ES-I3 (cell line): ENCODE measurements around the gene GLIS1.

Experiments used
- H3K36me3 ChIP-seq: 2 replicates; pipeline ENCODE4 v1.6.1; 2013; ENCODE audit warnings: mild to moderate bottlenecking, low read length, control low read depth, moderate library complexity; ENCODE audit not compliant: insufficient read depth
- H3K4me1 ChIP-seq: 2 replicates; pipeline ENCODE4 v1.6.1; 2013; ENCODE audit warnings: mild to moderate bottlenecking, control low read depth, low read length; ENCODE audit not compliant: insufficient read depth
- H3K9ac ChIP-seq: 2 replicates; pipeline ENCODE4 v1.6.1; 2013; ENCODE audit warnings: low read depth, mild to moderate bottlenecking, low read length, moderate library complexity
- H3K9me3 ChIP-seq: 2 replicates; pipeline ENCODE4 v1.6.1; 2013; ENCODE audit warnings: mild to moderate bottlenecking, low read length, moderate library complexity; ENCODE audit not compliant: control insufficient read depth, insufficient read depth

GLIS1 gene

GRCh38 chr1:53483656-53484055, 255.3 kb downstream of the GLIS1 start:
- H3K9me3 ChIP-seq, result no peaks in the 10 kb centered on the region
- no peak overlapping the region for H3K9ac ChIP-seq

GRCh38 chr1:53483170-53483569, 255.8 kb downstream of the GLIS1 start:
- H3K9me3 ChIP-seq, result no peaks in the 10 kb centered on the region
- H3K36me3 ChIP-seq, result no peaks in the 10 kb centered on the region
- H3K9ac ChIP-seq, result no peak overlapping the region
- peaks cover 5% of the 10 kb centered on the region; the same call in 1 of the 2 replicates for H3K4me1 ChIP-seq

More at GRCh38 chr1:53483656-53484055, 255.3 kb downstream of the GLIS1 start:
- peaks cover 5% of the 10 kb centered on the region; the same call in 1 of the 2 replicates for H3K4me1 ChIP-seq
- no peaks in the 10 kb centered on the region for H3K36me3 ChIP-seq

- Histone ChIP-seq H3K9me3 (no peaks in the 10 kb centered on the region), H3K4me1 (peaks cover 5% of the 10 kb centered on the region; the same call in 1 of the 2 replicates), H3K36me3 (no peaks in the 10 kb centered on the region), H3K9ac (no peak overlapping the region)
Observed at GRCh38 chr1:53482441-53483153, 256.4 kb downstream of the GLIS1 start.

- peaks cover 5% of the 10 kb centered on the region; the same call in 1 of the 2 replicates for H3K4me1 ChIP-seq
Observed at GRCh38 chr1:53481456-53481855, 257.5 kb downstream of the GLIS1 start.

GRCh38 chr1:53480678-53481077, 258.3 kb downstream of the GLIS1 start:
- Histone ChIP-seq H3K4me1 (peaks cover 1% of the 10 kb centered on the region; the same call in 1 of the 2 replicates), H3K9ac (no peak overlapping the region), H3K9me3 (no peaks in the 10 kb centered on the region), H3K36me3 (no peaks in the 10 kb centered on the region)

More at GRCh38 chr1:53481456-53481855, 257.5 kb downstream of the GLIS1 start:
- H3K9ac ChIP-seq, result no peak overlapping the region
- no peaks in the 10 kb centered on the region for H3K36me3 ChIP-seq
- H3K9me3 ChIP-seq, result no peaks in the 10 kb centered on the region

GRCh38 chr1:53478502-53478818, 260.5 kb downstream of the GLIS1 start:
- no peaks in the 10 kb centered on the region for H3K4me1 ChIP-seq
- no peaks in the 10 kb centered on the region for H3K36me3 ChIP-seq
- no peaks in the 10 kb centered on the region for H3K9me3 ChIP-seq
- H3K9ac ChIP-seq, result no peak overlapping the region

- Histone ChIP-seq H3K9me3 (no peaks in the 10 kb centered on the region), H3K36me3 (no peaks in the 10 kb centered on the region), H3K4me1 (no peaks in the 10 kb centered on the region), H3K9ac (no peak overlapping the region)
Observed at GRCh38 chr1:53477651-53478501, 261.1 kb downstream of the GLIS1 start.

GRCh38 chr1:53476579-53476978, 262.4 kb downstream of the GLIS1 start:
- Histone ChIP-seq H3K36me3 (no peaks in the 10 kb centered on the region), H3K9me3 (no peaks in the 10 kb centered on the region), H3K9ac (no peak overlapping the region), H3K4me1 (no peaks in the 10 kb centered on the region)

- no peaks in the 10 kb centered on the region for H3K9me3 ChIP-seq
Observed at GRCh38 chr1:53475664-53476063, 263.3 kb downstream of the GLIS1 start.

GRCh38 chr1:53473463-53473862, 265.5 kb downstream of the GLIS1 start:
- no peaks in the 10 kb centered on the region for H3K9me3 ChIP-seq
- H3K9ac ChIP-seq, result no peak overlapping the region
- no peaks in the 10 kb centered on the region for H3K36me3 ChIP-seq
- no peaks in the 10 kb centered on the region; the same call in 1 of the 2 replicates for H3K4me1 ChIP-seq

More at GRCh38 chr1:53475664-53476063, 263.3 kb downstream of the GLIS1 start:
- no peak overlapping the region for H3K9ac ChIP-seq
- H3K4me1 ChIP-seq, result no peaks in the 10 kb centered on the region
- no peaks in the 10 kb centered on the region for H3K36me3 ChIP-seq

- no peaks in the 10 kb centered on the region; the same call in 1 of the 2 replicates for H3K4me1 ChIP-seq
- H3K36me3 ChIP-seq, result no peaks in the 10 kb centered on the region
- no peak overlapping the region for H3K9ac ChIP-seq
- no peaks in the 10 kb centered on the region for H3K9me3 ChIP-seq
Observed at GRCh38 chr1:53471000-53471399, 268.0 kb downstream of the GLIS1 start.

GRCh38 chr1:53470584-53470983, 268.4 kb downstream of the GLIS1 start:
- Histone ChIP-seq H3K36me3 (no peaks in the 10 kb centered on the region), H3K9ac (no peak overlapping the region), H3K4me1 (no peaks in the 10 kb centered on the region; the same call in 1 of the 2 replicates), H3K9me3 (no peaks in the 10 kb centered on the region)

GRCh38 chr1:53470155-53470554, 268.8 kb downstream of the GLIS1 start:
- Histone ChIP-seq H3K4me1 (no peaks in the 10 kb centered on the region; the same call in 1 of the 2 replicates), H3K9me3 (no peaks in the 10 kb centered on the region), H3K9ac (no peak overlapping the region), H3K36me3 (no peaks in the 10 kb centered on the region)

- H3K9me3 ChIP-seq, result no peaks in the 10 kb centered on the region
- no peak overlapping the region for H3K9ac ChIP-seq
- no peaks in the 10 kb centered on the region for H3K36me3 ChIP-seq
- H3K4me1 ChIP-seq, result no peaks in the 10 kb centered on the region; the same call in 1 of the 2 replicates
Observed at GRCh38 chr1:53469373-53469772, 269.6 kb downstream of the GLIS1 start.
